Keratinocyte (primary cell): ENCODE data around the gene TACC3. TPM values are rescaled to one million over a fixed set of nuclear protein-coding genes. Genes with fewer than 3 reads are reported as not detected.
A peak's percentile ranks its signal among the peaks of the same experiment; 100 is the strongest.

ENCODE experiments used
- DNase-seq: peaks from one replicate; pipeline ENCODE4 v3.0.0-alpha.2; 2011; ENCODE audit warnings: low read depth, missing footprints, low spot score
- FAIRE-seq: peaks from 2 replicates; lab custom pipeline; 2011; peaks lifted over from hg19 to GRCh38; lab: Jason Lieb, UNC
- H2AFZ ChIP-seq: 2 replicates; pipeline ENCODE4 v1.6.0; 2012; ENCODE audit warnings: low read length, control low read depth, inconsistent platforms; ENCODE audit not compliant: control insufficient read depth
- H3K27ac ChIP-seq: 2 replicates; pipeline ENCODE4 v1.5.1; 2011; ENCODE audit warnings: low read length; ENCODE audit not compliant: control insufficient read depth, insufficient read depth
- H3K27me3 ChIP-seq: 3 replicates; pipeline ENCODE4 v1.6.0; 2011; ENCODE audit warnings: low read length; ENCODE audit not compliant: control insufficient read depth, insufficient read depth; ENCODE audit errors: extremely low read depth
- H3K36me3 ChIP-seq, 2 experiments: 2 replicates in 1 of 2; 3 replicates in 1 of 2; pipeline ENCODE4 v1.5.1; 2011; ENCODE audit warnings: low read length in 2 of 2, mild to moderate bottlenecking in 1 of 2; ENCODE audit not compliant: control insufficient read depth in 2 of 2, insufficient read depth in 2 of 2; ENCODE audit errors: extremely low read depth in 1 of 2
- H3K4me1 ChIP-seq: 3 replicates; pipeline ENCODE4 v1.5.1; 2011; ENCODE audit warnings: low read length; ENCODE audit not compliant: control insufficient read depth, insufficient read depth; ENCODE audit errors: extremely low read depth
- H3K4me2 ChIP-seq: 3 replicates; pipeline ENCODE4 v1.6.0; 2011; ENCODE audit warnings: low read depth, low read length; ENCODE audit not compliant: control insufficient read depth, insufficient read depth; ENCODE audit errors: extremely low read depth
- H3K4me3 ChIP-seq, 3 experiments: fragments of 200-600 bp in 1 of 3; sonication (generic) in 1 of 3; 2 replicates in 2 of 3; 3 replicates in 1 of 3; pipeline ENCODE4 v1.5.1; 2011 to 2016; ENCODE audit warnings: low read length in 3 of 3, mild to moderate bottlenecking in 3 of 3, control low read depth in 2 of 3, inconsistent platforms in 1 of 3, low read depth in 1 of 3, mixed read lengths in 1 of 3, mixed run types in 1 of 3, moderate library complexity in 1 of 3; ENCODE audit not compliant: control insufficient read depth in 2 of 3, insufficient read depth in 2 of 3; ENCODE audit errors: extremely low read depth in 1 of 3
- H3K79me2 ChIP-seq: 2 replicates; pipeline ENCODE4 v1.6.0; 2012; ENCODE audit warnings: low read length; ENCODE audit not compliant: control insufficient read depth, insufficient read depth
- H3K9ac ChIP-seq: 3 replicates; pipeline ENCODE4 v1.6.0; 2011; ENCODE audit warnings: low read length; ENCODE audit not compliant: control insufficient read depth, insufficient read depth; ENCODE audit errors: extremely low read depth
- H3K9me1 ChIP-seq: 3 replicates; pipeline ENCODE4 v1.6.0; 2011; ENCODE audit warnings: low read length; ENCODE audit not compliant: control insufficient read depth, insufficient read depth; ENCODE audit errors: extremely low read depth
- H3K9me3 ChIP-seq: 2 replicates; pipeline ENCODE4 v1.5.1; 2012; ENCODE audit warnings: low read depth, low read length; ENCODE audit not compliant: control insufficient read depth
- H4K20me1 ChIP-seq: 3 replicates; pipeline ENCODE4 v1.6.0; 2011; ENCODE audit warnings: low read length; ENCODE audit not compliant: control insufficient read depth, insufficient read depth; ENCODE audit errors: extremely low read depth
- EZH2 ChIP-seq: IDR thresholded peaks from one replicate; pipeline ENCODE4 v1.6.1; 2012; ENCODE audit warnings: inconsistent platforms, mild to moderate bottlenecking, low read length, moderate library complexity
- dilution Hi-C: fragments of 300-500 bp; cut with MboI; formaldehyde crosslinking; loops from one replicate; pipeline ENCODE4 v1.7.0; 2020; ENCODE audit warnings: low sequenced_read_pairs; ENCODE audit not compliant: extremely low pct_ligation_motif_present
- polyA plus RNA-seq, 5 experiments: library from polyadenylated mRNA; depleted of rRNA in 3 of 5; stranded (reverse) in 3 of 5; stranded (forward) in 1 of 5; unstranded in 1 of 5; fragments of >200 nt; gene quantifications; 1 replicate in 1 of 5; 2 replicates in 3 of 5; 3 replicates in 1 of 5; pipeline versions ENCODE4 v1.2.1 to v1.2.3, GENCODE V29; 2011 to 2012; ENCODE audit warnings: missing spikeins in 2 of 5, low read depth in 1 of 5, low replicate concordance in 1 of 5
- TF ChIP-seq, protein P1 (sequence below), 3 experiments: IDR thresholded peaks in 1 of 3; conservative IDR thresholded peaks in 1 of 3; optimal IDR thresholded peaks in 1 of 3; 2 replicates in 2 of 3; 3 replicates in 1 of 3; pipeline versions ENCODE3 to v1.5.1; 2011; ENCODE audit warnings: low read length in 3 of 3, mild to moderate bottlenecking in 3 of 3, moderate library complexity in 2 of 3, control low read depth in 1 of 3, inconsistent platforms in 1 of 3; ENCODE audit not compliant: insufficient read depth in 2 of 3; ENCODE audit errors: extremely low read depth in 1 of 3

Gene TACC3
- polyA plus RNA-seq, 1 donor (not counting 4 experiments of a cell fraction or from before 2014, with no cell fraction given): 19.1 TPM

GRCh38 chr4:1727117-1728031, 6.1 kb downstream of the TACC3 start:
- no peaks in the 10 kb centered on the region for H3K9me3 ChIP-seq
- H3K9ac ChIP-seq: peak overlapping the region; percentile 70
- FAIRE-seq (peak; percentile 99), DNase-seq (peak; percentile 90)
- peaks cover 62% of the 10 kb centered on the region for H3K79me2 ChIP-seq
- dilution Hi-C loops: no loop called here
- H3K9me1 ChIP-seq: peaks cover 6% of the 10 kb centered on the region
- H4K20me1 ChIP-seq: peaks cover 8% of the 10 kb centered on the region
- TF ChIP-seq, protein P1, sequence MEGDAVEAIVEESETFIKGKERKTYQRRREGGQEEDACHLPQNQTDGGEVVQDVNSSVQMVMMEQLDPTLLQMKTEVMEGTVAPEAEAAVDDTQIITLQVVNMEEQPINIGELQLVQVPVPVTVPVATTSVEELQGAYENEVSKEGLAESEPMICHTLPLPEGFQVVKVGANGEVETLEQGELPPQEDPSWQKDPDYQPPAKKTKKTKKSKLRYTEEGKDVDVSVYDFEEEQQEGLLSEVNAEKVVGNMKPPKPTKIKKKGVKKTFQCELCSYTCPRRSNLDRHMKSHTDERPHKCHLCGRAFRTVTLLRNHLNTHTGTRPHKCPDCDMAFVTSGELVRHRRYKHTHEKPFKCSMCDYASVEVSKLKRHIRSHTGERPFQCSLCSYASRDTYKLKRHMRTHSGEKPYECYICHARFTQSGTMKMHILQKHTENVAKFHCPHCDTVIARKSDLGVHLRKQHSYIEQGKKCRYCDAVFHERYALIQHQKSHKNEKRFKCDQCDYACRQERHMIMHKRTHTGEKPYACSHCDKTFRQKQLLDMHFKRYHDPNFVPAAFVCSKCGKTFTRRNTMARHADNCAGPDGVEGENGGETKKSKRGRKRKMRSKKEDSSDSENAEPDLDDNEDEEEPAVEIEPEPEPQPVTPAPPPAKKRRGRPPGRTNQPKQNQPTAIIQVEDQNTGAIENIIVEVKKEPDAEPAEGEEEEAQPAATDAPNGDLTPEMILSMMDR (optimal IDR thresholded peaks at IDR 0.05 in 1 of 3, IDR thresholded peaks at IDR 0.05 in 1 of 3, conservative IDR thresholded peaks at IDR 0.05 in 1 of 3; ENCODE audit: extremely low read depth in 1 of 3, insufficient read depth in 2 of 3, low read length in 3 of 3): no peak
- TF ChIP-seq EZH2: no peak
- H3K36me3 ChIP-seq: peaks cover 0 to 39% of the 10 kb centered on the region in 2 experiments
- peaks cover 46% of the 10 kb centered on the region for H3K4me1 ChIP-seq
- H3K27ac ChIP-seq: peak overlapping the region; percentile 86
- H2AFZ ChIP-seq: peak overlapping the region; percentile 8
- no peaks in the 10 kb centered on the region for H3K27me3 ChIP-seq
- H3K4me2 ChIP-seq: peak overlapping the region; percentile 75
- H3K4me3 ChIP-seq: peak overlapping the region in 2 of 3 experiments; percentile 39 to 48

DNA sequence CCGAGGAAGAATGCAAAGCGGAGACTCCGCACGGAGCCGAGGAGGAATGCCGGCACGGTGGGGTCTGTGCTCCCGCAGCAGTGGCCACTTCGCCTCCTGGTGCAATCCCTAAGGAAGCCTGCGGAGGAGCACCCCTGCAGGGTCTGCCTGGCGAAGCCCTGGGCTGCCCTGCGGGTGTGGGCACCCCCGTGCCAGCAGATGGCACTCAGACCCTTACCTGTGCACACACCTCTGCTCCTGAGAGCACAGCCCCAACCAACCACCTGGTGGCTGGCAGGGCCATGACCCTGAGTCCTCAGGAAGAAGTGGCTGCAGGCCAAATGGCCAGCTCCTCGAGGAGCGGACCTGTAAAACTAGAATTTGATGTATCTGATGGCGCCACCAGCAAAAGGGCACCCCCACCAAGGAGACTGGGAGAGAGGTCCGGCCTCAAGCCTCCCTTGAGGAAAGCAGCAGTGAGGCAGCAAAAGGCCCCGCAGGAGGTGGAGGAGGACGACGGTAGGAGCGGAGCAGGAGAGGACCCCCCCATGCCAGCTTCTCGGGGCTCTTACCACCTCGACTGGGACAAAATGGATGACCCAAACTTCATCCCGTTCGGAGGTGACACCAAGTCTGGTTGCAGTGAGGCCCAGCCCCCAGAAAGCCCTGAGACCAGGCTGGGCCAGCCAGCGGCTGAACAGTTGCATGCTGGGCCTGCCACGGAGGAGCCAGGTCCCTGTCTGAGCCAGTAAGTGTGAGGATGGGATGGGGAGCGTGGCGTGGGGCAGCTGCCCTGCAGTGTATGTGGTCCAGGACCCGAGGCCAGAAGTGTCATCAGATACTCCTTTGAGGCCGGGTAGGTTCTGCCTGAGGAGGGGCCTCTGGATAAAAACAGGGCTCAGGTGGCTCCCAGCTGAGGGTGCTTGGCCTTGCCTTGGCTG, 7.0 kb downstream of the TACC3 start:
- no peak for DNase-seq
- peak overlapping the region; percentile 70 for H3K9ac ChIP-seq
- H3K27ac ChIP-seq: peak overlapping the region; percentile 86
- FAIRE-seq: no peak
- H3K9me1 ChIP-seq: peaks cover 6% of the 10 kb centered on the region
- H3K4me2 ChIP-seq: peak overlapping the region; percentile 75
- TF ChIP-seq, protein P1 (optimal IDR thresholded peaks at IDR 0.05 in 1 of 3, IDR thresholded peaks at IDR 0.05 in 1 of 3, conservative IDR thresholded peaks at IDR 0.05 in 1 of 3; ENCODE audit: extremely low read depth in 1 of 3, insufficient read depth in 2 of 3, low read length in 3 of 3): peak in 2 of 3 experiments; percentile 17 to 39
- TF ChIP-seq EZH2: no peak
- H3K27me3 ChIP-seq: no peaks in the 10 kb centered on the region
- peaks cover 8% of the 10 kb centered on the region for H4K20me1 ChIP-seq
- dilution Hi-C loops: no loop called here
- no peak overlapping the region for H2AFZ ChIP-seq
- H3K4me3 ChIP-seq: peak overlapping the region in 1 of 3 experiments; percentile 48
- H3K36me3 ChIP-seq: peaks cover 1 to 46% of the 10 kb centered on the region in 2 experiments
- H3K9me3 ChIP-seq: no peaks in the 10 kb centered on the region
- H3K4me1 ChIP-seq: peaks cover 37% of the 10 kb centered on the region
- peaks cover 59% of the 10 kb centered on the region for H3K79me2 ChIP-seq
